Occipital lobe (tissue), 2 donors: ENCODE results near the gene CMTM7. TPM values are rescaled to one million over a fixed set of nuclear protein-coding genes. Genes with fewer than 3 reads are reported as not detected.
"Not testable (repeated sequence)": the region's sequence is repeated elsewhere in the genome, so short reads cannot be mapped to it uniquely, and the experiment has no call there.

Experiments used
- DNase-seq: peaks from one replicate; lab custom pipeline; 2025; lab: John Stamatoyannopoulos, UW
- total RNA-seq: library from RNA; depleted of rRNA; stranded (reverse); fragments of >200 nt; gene quantifications from one replicate; pipeline ENCODE4 v1.2.3, GENCODE V29; 2014

The CMTM7 gene
- total RNA-seq, 1 donor from 2014 or later = 0.31 TPM

DNA sequence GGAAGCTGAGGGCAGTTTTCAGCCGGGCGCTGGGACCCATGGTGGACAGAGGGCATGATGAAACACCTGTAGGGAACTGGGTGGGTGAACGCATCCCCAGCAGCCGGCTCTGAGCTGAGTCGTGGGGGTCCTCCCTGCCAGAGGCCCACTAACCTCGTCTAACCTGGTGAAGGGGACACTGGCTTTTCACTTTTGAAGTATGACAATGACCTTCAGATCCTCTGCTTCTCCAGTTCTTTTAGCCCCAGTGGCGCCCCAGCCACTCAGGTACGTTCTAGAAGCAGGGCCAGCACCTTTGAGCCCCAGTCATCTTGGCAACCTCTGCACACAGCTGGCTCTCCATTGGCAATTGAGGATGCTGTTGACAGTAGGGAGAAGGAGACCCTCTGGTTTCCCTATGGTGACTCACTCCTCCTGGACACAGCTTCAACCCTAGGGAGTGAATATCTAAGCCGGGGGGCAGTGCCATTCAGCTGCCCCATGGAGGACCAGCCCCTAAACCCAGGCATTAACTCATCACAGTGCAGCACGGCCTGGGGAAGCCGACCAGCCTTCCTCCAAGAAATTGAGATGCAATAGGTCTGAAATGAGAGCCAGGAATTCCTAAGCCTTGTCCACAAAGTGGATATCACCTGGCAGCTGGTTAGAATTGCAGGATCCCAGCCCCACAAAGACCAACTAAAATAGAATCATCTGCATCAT, 64.9 kb downstream of the CMTM7 start:
- DNase-seq = no peak

DNA sequence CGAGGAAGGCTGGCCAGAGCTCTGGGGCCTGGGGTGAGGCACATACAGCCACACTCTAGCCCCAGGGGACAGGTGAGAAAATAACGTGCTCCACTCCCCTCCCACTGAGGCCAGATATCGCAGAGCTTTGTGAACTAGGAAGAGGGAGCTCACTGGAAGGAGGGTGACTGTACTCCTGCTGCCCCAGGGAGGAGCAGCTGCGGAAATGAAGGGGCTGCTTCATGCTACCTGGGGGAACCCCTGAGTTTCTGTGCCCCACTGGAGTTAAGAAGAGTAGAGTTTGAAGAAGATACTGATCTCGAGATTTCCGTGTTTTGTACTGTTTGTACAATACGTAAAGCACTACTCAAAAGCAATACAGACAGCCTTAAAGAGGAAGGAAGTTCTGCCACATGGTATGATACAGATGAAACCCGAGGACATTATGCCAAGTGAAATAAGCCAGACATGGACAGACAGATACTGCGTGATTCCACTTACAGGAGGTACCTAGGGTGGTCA, 66.4 kb downstream of the CMTM7 start:
- no peak for DNase-seq

DNA sequence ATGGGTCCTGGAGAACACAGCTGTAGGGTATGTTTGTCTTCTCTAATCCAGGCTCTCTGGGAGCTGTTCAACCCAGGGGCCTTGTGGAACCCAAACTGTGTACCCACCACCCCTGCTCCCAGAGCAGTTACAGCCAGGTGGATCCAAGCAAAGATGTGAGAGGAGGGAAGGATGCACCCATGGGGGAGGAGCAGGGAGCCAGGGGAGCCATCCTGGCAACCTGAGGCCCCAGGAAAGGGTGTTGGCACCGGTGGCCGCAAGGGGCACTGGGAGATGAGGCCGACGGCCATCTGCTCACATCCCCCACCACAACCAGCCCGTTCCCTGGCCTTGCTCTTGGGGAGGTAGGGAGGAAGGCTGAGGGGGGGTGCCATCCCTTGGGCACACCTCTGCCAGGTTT, 67.8 kb downstream of the CMTM7 start:
- DNase-seq = no peak

DNA sequence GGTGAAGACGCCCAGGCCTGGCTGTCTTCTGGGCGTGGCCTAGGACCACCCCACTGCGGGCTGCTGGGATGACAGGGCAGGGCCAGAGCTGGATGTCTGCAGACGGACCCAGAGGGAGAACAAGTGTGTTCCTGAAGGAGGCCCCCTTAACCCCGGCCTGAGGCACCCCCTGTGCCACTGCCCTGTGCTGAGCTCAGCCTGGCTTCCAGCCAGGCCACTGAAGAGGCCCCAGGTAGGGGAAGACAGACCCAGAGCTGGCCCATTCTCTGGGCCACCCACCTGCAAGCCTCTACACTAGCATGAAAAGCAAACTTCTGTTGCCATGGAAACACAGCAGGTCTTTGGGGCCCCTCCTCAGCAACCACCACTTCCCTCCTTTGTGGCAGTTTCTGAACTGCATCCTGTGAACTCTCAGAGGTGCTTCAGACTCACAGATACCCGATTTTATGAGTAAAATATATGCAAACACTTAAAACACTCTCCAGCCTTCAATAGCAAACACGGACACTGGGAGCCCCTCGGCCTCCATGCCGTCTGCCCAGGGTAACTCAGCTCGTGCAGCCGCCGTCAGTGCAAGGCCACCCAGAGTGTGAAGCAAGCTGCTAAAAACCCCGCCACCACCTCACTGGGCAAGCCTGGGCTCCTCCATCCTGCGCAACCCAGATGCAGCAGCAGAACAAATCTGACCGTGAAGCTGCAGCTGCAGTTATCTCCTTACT, 68.5 kb downstream of the CMTM7 start:
- no peak for DNase-seq

DNA sequence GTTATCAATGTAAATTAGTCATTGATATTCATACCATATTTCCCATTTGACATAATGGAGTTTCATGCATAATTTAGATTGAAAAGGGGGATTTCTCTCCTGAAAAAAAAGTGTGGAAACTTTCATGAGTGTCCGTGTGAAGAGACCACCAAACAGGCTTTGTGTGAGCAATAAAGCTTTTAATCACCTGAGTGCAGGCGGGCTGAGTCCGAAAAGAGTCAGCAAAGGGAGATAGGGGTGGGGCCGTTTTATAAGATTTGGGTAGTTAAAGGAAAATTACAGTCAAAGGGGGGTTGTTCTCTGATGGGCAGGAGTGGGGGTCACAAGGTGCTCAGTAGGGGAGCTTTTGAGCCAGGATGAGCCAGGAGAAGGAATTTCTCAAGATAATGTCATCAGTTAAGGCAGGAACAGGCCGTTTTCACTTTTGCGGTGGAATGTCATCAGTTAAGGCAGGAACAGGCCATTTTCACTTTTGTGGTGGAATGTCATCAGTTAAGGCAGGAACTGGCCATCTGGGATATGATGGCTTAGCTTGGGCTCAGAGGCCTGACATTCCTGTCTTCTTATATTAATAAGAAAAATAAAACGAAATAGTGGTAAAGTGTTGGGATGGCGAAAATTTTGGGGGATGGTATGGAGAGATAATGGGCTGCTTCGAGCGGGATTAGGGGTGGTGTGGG, 69.3 kb downstream of the CMTM7 start:
- not testable (repeated sequence) for DNase-seq

DNA sequence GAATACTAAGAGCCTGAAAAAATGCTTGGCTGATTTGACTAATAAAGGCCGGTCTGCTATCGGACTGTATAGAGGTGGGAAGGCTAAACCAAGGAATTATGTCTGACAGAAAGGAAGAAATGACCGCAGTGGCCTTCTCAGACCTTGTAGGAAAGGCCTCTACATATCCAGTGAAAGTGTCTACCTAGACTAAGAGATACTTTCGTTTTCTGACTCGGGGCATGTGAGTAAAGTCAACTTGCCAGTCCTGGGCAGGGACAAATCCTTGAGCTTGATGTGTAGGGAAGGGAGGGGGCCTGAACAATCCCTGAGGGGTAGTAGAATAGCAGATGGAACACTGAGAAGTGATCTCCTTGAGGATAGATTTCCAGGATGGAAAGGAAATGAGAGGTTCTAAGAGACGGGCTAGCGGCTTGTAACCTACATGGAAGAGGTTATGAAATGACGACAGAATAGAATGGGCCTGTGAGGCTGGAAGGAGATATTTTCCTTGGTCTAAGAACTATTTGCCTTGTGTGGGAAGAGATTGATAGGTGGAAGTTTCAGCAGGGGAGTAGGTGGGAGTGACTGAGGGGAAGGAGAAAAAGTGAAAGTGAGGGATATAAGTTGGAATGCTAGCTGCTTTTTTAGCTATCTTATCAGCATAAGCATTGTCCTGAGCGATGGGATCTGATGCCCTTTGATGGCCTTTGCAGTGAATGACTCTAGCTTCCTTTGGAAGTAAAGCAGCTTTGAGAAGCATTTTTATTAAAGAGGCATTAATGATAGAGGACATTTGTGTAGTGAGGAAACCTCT, 70.7 kb downstream of the CMTM7 start:
- DNase-seq = not testable (repeated sequence)

DNA sequence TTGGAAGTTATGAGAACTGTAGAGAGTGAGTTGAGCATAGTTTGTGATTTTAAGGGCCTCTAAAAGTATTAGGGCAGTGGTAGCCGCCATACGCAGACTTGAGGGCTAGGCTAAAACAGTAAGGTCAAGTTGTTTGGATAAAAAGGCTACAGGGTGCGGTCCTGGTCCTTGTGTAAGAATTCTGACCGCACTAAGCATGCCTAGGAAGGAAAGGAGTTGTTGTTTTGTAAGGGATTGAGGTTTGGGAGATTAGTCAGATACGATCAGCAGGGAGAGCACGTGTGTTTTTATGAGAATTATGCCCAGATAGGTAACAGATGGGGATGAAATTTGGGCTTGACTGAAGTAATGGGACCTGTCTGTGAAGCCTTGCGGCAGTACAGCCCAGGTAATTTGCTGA, 71.8 kb downstream of the CMTM7 start:
- DNase-seq = not testable (repeated sequence)

DNA sequence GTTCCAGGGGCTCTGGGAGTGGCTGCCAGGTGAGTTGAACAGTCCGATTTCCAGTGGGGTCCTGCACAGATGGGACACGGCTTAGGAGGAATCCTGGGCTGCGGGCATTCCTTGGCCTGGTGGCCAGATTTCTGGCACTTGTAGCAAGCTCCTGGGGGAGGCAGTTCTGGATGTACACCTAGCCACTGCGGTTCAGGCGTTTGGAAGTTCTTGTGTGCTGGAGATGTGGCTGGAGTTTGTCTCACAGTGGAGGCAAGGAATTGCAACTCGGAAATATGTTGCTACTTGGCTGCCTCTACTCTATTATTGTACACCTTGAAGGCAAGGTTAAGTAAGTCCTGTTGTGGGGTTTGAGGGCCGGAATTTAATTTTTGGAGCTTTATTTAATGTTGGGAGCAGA, 73.1 kb downstream of the CMTM7 start:
- DNase-seq = not testable (repeated sequence)

DNA sequence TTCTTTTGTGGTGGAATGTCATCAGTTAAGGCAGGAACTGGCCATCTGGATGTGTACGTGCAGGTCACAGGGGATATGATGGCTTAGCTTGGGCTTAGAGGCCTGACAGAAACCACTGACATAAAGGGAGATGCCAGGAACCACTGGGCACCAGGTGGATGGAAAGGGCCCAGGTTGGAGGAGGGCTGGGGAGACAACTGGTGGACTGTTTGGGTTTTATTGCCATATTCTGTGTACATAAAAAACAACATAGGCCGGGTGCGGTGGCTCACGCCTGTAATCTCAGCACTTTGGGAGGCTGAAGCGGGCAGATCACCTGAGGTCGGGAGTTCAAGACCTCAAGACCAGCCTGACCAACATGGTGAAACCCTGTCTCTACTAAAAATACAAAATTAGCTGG, 75.2 kb downstream of the CMTM7 start:
- DNase-seq = not testable (repeated sequence)

DNA sequence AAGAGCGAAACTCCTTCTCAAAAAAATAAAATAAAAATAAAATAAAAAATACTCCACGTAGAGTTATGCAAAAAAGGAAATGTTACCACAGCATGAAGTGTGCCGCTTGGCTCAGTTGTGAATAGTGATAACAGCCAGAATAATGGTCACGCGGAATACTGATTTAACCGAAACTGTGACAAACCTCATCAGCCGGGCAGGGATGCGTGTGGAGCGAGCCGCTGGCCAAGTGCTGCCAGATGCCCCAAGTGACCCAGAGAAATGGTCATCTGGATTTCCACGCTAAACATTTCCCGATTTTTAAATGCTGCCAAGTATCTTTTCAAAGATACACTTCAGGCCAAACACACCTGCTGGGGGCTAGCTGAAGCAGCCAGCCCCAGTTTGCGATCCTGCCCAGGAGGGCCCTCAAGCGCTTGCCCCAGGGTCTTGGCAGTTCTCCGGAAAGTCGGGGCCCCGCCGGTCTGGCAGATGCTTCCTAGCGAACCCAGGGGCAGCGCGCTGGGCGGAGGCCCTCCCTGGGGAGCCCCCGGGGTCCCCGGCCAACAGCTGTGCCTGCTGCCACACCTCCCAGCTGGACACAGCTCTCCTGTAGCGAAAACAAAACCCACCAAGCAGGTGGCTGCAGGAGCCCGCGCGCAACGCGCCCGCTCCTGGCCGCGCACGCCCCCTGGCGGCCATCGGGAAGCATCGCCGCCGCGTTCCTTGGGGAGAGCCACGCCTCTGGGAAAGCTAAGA, 75.8 kb downstream of the CMTM7 start:
- DNase-seq = peak; percentile 25

DNA sequence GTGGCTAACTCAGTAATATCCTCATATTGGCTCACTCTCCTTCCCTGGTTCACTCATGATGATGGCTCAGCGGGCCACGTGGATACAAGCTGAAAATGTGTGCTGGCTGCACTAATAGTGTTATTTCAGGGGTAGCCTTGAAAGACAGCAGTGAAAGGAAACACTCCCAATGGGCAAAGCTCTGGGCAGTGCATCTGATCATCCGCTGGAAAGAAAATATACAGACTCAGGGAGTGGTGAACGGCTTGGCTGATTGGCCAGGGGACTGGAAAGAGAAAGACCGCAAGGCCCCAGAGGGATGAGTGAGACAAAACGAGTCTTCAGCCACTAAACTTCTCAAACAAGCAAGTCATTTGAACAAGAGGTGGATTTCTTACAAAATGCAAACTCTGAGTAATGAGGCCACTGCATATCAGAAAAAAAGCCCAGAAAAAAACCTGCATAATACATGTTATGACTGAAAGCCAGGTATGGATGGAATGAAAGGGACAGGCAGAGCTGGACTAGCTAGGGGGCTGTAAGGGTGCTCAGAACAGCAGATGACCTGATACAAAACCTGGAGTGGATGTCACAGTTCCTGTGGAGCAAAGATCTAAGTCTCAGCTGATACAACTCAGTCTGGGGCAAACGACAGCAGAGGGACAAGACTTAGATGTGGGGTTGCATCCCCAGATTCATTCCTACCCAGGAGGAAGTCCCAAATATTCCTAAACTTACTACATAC, 77.7 kb downstream of the CMTM7 start:
- no peak for DNase-seq

DNA sequence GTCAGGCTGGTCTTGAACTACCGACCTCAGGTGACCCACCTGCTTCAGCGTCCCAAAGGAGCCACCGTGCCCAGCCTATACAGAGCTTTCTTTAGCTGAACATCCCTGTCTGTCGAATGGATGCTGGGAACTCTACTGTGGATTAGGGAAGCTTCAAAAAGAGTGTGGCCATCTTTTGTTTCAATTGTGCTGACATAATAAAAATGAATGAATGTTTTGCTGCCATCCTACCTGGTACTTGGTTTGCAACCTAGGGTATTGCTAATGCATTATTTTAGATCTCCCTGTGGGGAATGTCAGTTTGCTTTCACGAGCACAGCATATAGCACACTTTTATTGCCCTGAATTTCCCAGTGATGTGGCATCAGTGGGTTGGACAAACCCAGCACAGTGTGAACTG, 78.7 kb downstream of the CMTM7 start:
- DNase-seq = no peak

DNA sequence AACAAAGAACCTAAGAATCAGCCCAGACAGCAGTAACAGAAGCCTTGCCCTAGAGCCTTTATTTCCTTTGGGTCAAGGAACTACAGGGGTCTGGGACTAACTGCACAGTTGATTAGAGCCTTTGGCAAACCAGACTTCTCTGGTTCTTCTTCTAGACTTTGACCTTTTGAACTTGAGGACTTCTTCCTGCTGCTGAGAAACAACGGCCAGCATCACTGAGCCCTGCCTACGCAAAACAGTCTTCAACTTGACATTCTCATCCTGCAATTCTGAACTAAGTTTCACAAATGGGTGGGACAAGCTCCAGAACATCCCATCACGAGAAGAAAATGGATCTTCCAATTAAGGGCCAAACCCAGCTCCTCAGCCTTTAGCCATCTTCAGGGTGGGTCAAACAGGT, 79.6 kb downstream of the CMTM7 start:
- no peak for DNase-seq

DNA sequence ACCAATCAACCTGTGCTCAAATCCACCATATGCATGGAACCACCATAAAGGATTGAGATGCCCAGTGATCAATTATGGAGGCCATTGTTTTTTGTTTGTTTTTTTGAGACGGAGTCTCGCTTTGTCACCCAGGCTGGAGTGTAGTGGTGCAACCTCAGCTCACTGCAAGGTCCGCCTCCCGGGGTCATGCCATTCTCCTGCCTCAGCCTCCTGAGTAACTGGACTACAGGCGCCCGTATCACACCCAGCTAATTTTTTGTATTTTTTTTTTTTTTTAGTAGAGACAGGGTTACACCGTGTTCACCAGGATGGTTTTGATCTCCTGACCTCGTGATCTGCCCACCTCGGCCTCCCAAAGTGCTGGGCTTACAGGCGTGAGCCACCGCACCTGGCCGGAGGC, 80.5 kb downstream of the CMTM7 start:
- not testable (repeated sequence) for DNase-seq

DNA sequence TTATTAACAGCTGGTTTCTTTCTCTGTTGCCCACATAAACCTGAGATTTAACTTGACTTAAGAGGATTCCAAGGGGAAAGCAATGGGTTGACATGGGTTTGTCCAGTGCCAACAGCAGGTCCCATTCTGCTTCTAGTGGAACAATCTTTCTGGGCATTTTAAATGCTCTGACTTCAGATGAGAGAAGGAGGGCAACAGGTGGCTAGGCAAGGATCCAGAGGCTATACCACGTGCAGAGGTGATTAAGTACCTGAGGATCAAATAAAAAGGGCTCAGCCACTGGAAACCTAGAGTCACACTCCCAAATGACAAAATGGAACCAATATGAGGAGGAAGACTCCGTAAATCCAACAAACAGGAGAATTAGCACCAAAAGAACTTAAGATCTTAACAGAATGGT, 82.5 kb downstream of the CMTM7 start:
- DNase-seq = no peak

DNA sequence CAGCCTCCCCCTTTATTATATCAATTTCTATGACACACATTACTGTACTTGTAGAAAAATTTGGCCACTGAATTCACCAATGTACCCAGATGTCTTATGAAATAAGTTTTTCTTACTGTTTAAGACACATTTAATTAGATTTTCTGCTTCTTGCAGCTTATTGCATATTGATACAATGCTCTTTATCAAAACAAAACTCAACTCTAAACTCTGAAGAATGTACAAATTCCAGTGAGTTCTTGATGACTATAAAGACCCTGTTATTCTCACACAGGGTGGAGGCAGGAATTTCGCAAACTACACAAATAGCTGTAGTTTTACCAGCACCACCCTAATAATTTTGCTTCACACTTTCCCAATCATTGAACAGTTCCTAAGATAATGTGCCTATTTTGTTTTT, 89.0 kb downstream of the CMTM7 start:
- DNase-seq = no peak

DNA sequence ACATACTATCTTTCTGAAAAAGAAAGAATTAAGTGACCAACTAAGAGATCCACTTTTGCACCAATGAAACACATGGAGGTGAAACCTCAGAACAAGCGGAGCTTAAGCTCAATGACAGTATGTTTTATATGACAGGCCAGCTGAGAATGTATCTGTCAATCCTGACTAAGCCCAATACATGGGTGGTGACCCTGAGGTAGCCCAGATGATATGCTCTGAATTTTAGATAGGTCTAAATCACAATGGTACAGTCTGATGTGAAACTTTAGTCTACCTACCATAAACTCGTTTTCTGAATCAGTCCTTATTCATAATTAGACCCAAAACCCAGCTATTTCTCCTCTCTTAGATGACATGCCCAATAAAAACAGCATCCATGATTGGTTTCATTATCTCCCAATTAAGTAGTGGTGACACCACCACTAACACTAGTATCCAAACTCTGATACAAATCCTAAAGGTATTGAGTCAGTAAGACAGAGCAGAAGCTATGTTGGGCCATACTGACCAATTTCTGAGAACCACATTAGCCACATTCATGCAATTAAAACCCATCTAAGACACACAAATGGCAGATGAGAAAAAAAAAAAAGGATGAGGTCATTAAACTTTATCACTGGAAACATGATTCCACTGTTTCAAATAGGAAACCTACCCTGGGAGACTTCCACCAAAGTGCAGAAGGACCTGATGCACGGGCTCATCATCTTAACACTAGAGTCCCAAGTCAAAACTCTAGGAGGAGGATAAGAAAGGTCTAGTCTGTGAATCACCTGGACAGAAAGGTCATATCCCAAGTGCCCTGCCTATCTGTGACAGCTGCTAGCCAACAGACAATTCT, 90.4 kb downstream of the CMTM7 start:
- no peak for DNase-seq

DNA sequence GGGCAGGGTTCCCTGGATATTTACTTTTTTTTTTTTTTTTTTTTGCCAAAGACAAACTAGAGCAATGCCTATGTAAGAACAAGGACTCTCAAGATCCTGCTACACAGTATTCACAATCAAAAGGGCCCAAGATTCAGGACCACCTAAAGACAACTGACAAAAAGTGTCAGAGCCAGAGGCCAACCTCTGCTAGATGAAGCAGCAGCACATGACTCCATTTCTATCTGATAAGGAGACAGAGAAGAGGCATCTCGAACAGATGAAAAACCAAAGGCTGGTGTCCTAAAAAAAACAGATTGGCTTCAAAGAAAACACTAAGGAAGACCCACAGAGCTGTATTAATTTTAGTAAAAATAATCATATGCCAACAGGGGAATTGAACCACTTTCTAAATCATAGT, 91.0 kb downstream of the CMTM7 start:
- no peak for DNase-seq

DNA sequence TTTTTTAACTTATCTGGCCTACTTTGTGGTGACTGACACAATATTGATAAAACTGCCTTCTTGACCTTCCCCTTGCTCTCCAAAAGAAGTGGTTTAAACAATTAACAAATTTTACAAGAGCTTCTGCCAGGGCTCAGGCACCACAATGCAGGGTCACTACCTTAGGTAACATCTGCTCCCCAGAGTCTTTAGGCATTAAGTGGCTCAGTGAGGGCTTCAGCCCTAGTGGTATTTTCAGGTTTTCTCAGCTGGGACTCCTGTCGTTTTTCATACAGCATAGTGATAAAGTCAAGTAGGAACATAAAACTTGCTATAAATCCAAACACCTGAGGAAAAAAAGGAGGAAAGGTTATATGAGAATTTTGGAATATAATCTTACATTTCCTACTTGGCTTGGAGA, 92.1 kb downstream of the CMTM7 start:
- DNase-seq = no peak
